Activated naive CD8-positive, alpha-beta T cell treated with anti-CD3 and anti-CD28 coated beads, Interleukin-2, amount 10 ng/mL, durations not matched to agents 7 days and 5 days (primary cell): ENCODE data around the gene FBXO21. TPM values are rescaled to one million over a fixed set of nuclear protein-coding genes. Genes with fewer than 3 reads are reported as not detected.
"Not testable (repeated sequence)": the region's sequence is repeated elsewhere in the genome, so short reads cannot be mapped to it uniquely, and the experiment has no call there.

Experiments
- ATAC-seq: fragments of 150-1000 bp; cut with Tn5 transposase; one replicate; pipeline ENCODE4 v1.10.0; 2021; ENCODE audit warnings: low read depth, moderate library complexity
- POLR2A ChIA-PET: fragments of 350-600 bp; sonication (Branson Sonifier 250); formaldehyde crosslinking; loops from one replicate; lab custom pipeline; 2021; ENCODE audit warnings: antibody characterized with exemption; lab: Charles Lee
- DNase-seq: peaks from one replicate; pipeline ENCODE4 v3.0.0; 2021
- H3K27ac Mint-ChIP-seq: one replicate; pipeline ENCODE4 v1.8.0; 2022; ENCODE audit warnings: mild to moderate bottlenecking, mixed read lengths
- H3K27me3 Mint-ChIP-seq: one replicate; pipeline ENCODE4 v1.8.0; 2022; ENCODE audit warnings: mild to moderate bottlenecking, moderate library complexity, mixed read lengths
- H3K36me3 Mint-ChIP-seq: one replicate; pipeline ENCODE4 v1.8.0; 2021; ENCODE audit warnings: mild to moderate bottlenecking, mixed read lengths
- H3K4me1 Mint-ChIP-seq: one replicate; pipeline ENCODE4 v1.8.0; 2021; ENCODE audit warnings: mixed read lengths
- H3K4me3 Mint-ChIP-seq: one replicate; pipeline ENCODE4 v1.8.0; 2022; ENCODE audit warnings: mild to moderate bottlenecking, moderate library complexity, mixed read lengths
- H3K9me3 Mint-ChIP-seq: one replicate; pipeline ENCODE4 v1.8.0; 2021; ENCODE audit warnings: mixed read lengths
- total RNA-seq, 2 experiments: library from RNA; stranded (reverse); gene quantifications; one replicate each; pipeline ENCODE4 v1.2.3, GENCODE V29; 2021

The FBXO21 gene
- total RNA-seq, 2 experiments from 2014 or later, result 27.4 to 36.2 TPM

DNA sequence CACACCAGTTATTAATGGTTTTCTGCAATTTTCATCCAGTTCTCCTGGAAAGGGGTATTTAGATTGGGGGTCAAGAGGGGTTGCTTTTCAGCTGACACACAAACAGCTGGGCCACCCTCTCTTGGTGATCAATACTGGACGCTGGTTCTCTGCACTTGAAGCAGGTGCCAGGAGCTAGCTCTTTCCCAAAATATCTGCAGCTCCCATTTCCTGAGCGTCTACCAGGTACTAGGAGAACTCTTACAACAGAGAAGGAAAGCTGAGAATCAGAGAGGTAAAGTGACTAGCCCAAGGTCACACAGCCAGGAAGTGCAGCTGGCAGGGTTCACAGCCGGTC, 92.3 kb downstream of the FBXO21 start:
- ATAC-seq, result no peak
- H3K4me1 Mint-ChIP-seq, result peaks cover 29% of the 10 kb centered on the region
- no peaks in the 10 kb centered on the region for H3K9me3 Mint-ChIP-seq
- DNase-seq, result no peak
- peak overlapping the region; percentile 83 for H3K4me3 Mint-ChIP-seq
- peak overlapping the region; percentile 69 for H3K27ac Mint-ChIP-seq
- peaks cover 11% of the 10 kb centered on the region for H3K36me3 Mint-ChIP-seq
- POLR2A ChIA-PET, result interaction anchor here (0.6 to 3.6 kb wide), 2 partner anchors 8 to 34 kb away, joined by 3 to 52 read pairs; no protein-coding TSS in a partner anchor
- H3K27me3 Mint-ChIP-seq, result peaks cover 27% of the 10 kb centered on the region

DNA sequence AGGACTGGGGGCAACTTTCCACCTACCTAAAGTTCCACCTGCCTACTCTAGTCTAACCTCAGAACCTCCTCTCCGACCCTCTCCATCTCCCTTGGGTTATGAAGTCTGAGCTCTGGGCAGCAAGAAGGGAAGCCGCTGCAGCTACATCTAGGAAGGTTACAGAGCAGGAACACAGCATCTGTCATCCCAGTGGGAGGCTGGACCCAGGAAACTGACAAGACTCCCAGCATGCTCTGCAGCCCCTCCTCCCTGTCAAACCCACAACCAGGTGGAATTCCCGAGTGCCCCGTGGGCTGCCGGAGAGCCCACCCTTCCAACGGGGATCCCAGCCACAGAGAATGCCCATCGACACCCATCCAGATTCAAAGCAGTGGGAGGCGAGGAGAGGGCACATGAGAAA, 93.1 kb downstream of the FBXO21 start:
- H3K4me3 Mint-ChIP-seq, result peak overlapping the region; percentile 83
- ATAC-seq, result no peak
- H3K4me1 Mint-ChIP-seq, result peaks cover 31% of the 10 kb centered on the region
- H3K36me3 Mint-ChIP-seq, result peaks cover 11% of the 10 kb centered on the region
- POLR2A ChIA-PET, result interaction anchor here (1.5 to 3.6 kb wide), 2 partner anchors 21 to 33 kb away, joined by 4 to 52 read pairs; no protein-coding TSS in a partner anchor
- H3K9me3 Mint-ChIP-seq, result no peaks in the 10 kb centered on the region
- H3K27me3 Mint-ChIP-seq, result peaks cover 23% of the 10 kb centered on the region
- H3K27ac Mint-ChIP-seq, result no peak overlapping the region
- no peak for DNase-seq

DNA sequence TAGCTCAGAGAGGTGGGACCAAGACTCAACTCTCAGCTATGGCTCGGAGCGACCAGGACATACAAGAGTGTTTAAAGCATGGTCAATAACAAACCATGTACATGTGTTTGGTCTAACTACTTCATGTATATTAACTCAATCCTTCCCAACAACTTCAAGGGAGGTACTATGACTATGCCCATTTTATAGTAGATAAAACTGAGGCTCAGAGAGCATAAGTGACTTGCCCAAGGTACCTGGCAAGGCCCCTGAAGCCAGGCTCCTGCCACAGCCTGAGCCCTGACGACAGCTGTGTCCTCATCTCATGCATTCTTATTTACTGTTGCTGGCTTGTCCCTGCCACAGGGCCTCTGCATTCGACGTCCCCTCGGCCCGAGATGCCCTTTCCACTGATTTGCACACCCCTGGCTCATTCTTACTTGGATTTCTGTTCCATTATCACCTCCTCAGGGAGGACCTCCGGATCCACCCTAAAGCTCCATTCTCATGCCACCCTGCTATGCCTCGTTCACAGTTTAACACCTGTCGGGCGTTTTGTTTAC, 93.7 kb downstream of the FBXO21 start:
- Mint-ChIP-seq H3K27ac (no peak overlapping the region), H3K4me1 (peaks cover 31% of the 10 kb centered on the region), H3K4me3 (no peak overlapping the region), H3K9me3 (no peaks in the 10 kb centered on the region), H3K27me3 (peaks cover 17% of the 10 kb centered on the region), H3K36me3 (peaks cover 13% of the 10 kb centered on the region)
- ATAC-seq (no peak), DNase-seq (no peak)
- POLR2A ChIA-PET, result interaction anchor here (0.8 to 1.5 kb wide), 2 partner anchors 20 to 33 kb away, joined by 4 read pairs; no protein-coding TSS in a partner anchor

DNA sequence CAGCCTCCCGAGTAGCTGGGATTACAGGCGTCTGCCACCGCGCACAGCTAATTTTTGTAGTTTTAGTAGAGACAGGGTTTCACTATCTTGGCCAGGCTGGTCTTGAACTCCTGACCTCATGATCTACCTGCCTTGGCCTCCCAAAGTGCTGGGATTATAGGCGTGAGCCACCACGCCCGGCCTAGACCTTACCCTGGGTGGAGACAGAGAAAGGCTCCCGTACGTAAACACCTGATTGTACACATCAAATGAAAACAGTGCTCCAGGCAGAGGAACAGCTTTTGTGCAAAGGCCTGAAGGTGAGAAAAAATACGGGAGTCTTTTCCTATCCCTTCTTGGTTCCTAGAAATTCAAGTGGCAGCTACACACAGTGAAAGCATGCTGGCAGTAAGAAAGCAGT, 95.1 kb downstream of the FBXO21 start:
- POLR2A ChIA-PET, result interaction anchor here (1.1 to 1.5 kb wide), 2 partner anchors 8 to 14 kb away, joined by 3 to 5 read pairs; no protein-coding TSS in a partner anchor

GRCh38 chr12:117093918-117094630, 96.2 kb downstream of the FBXO21 start:
- POLR2A ChIA-PET, result interaction anchor here (1.1 kb wide), 1 partner anchor 13 kb away, joined by 5 read pairs; no protein-coding TSS in a partner anchor
- Mint-ChIP-seq H3K4me3 (no peak overlapping the region), H3K9me3 (peaks cover 11% of the 10 kb centered on the region), H3K36me3 (peaks cover 24% of the 10 kb centered on the region), H3K4me1 (peaks cover 26% of the 10 kb centered on the region), H3K27me3 (peaks cover 4% of the 10 kb centered on the region), H3K27ac (no peak overlapping the region)
- DNase-seq, result no peak
- no peak for ATAC-seq

More for the DNA sequence above, 95.1 kb downstream of the FBXO21 start:
- not testable (repeated sequence) for H3K9me3 Mint-ChIP-seq, H3K27me3 Mint-ChIP-seq, H3K27ac Mint-ChIP-seq, DNase-seq, H3K4me3 Mint-ChIP-seq, ATAC-seq
- Mint-ChIP-seq H3K36me3 (peaks cover 14% of the 10 kb centered on the region), H3K4me1 (peaks cover 28% of the 10 kb centered on the region)

DNA sequence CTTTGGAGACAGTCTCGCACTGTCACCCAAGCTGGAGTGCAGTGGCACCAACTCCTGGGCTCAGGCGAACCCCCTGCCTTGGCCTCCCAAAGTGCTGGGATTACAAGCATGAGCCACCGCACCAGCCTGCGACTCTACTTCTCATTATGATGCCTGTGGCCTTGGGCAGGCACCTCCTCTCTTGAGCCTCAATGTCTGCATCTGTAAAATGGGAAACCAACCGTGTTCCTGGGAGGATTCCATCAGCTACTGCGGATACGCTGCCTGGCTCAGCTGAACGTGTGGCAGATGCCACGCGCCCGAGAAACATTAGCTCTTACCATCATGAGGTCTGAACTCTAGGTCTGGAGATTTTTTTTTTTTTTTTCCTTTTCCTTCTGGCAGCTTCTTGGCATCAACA, 96.8 kb downstream of the FBXO21 start:
- H3K4me1 Mint-ChIP-seq, result peaks cover 26% of the 10 kb centered on the region
- no peak for ATAC-seq
- peaks cover 25% of the 10 kb centered on the region for H3K36me3 Mint-ChIP-seq
- no peak for DNase-seq
- H3K9me3 Mint-ChIP-seq, result peaks cover 11% of the 10 kb centered on the region
- H3K27ac Mint-ChIP-seq, result no peak overlapping the region
- POLR2A ChIA-PET, result interaction anchor here (0.8 kb wide), 1 partner anchor 21 kb away, joined by 3 read pairs; no protein-coding TSS in a partner anchor
- no peak overlapping the region for H3K4me3 Mint-ChIP-seq
- peaks cover 6% of the 10 kb centered on the region for H3K27me3 Mint-ChIP-seq

- H3K27ac Mint-ChIP-seq, result no peak overlapping the region
- H3K4me1 Mint-ChIP-seq, result peaks cover 24% of the 10 kb centered on the region
- H3K36me3 Mint-ChIP-seq, result peaks cover 25% of the 10 kb centered on the region
- peaks cover 11% of the 10 kb centered on the region for H3K9me3 Mint-ChIP-seq
- ATAC-seq, result no peak
- peaks cover 4% of the 10 kb centered on the region for H3K27me3 Mint-ChIP-seq
- POLR2A ChIA-PET, result interaction anchor here (0.8 kb wide), 1 partner anchor 20 kb away, joined by 3 read pairs; no protein-coding TSS in a partner anchor
- no peak for DNase-seq
- H3K4me3 Mint-ChIP-seq, result no peak overlapping the region
Measured at GRCh38 chr12:117092886-117093285, 97.4 kb downstream of the FBXO21 start.

- no peak overlapping the region for H3K4me3 Mint-ChIP-seq
- ATAC-seq (no peak), DNase-seq (no peak)
- H3K9me3 Mint-ChIP-seq, result peaks cover 11% of the 10 kb centered on the region
- H3K4me1 Mint-ChIP-seq, result peaks cover 19% of the 10 kb centered on the region
- peaks cover 25% of the 10 kb centered on the region for H3K36me3 Mint-ChIP-seq
- POLR2A ChIA-PET, result no interaction called here
- peaks cover 4% of the 10 kb centered on the region for H3K27me3 Mint-ChIP-seq
- no peak overlapping the region for H3K27ac Mint-ChIP-seq
Measured at GRCh38 chr12:117092511-117092780, 97.8 kb downstream of the FBXO21 start.

Other genes with a start within 250 kb of the FBXO21 start
- 10 to 100 TPM; 47.0 to 57.2 TPM for gene TESC, start 91.1 kb downstream of the FBXO21 start, total RNA-seq
- not detected for gene NOS1, start 171.2 kb upstream of the FBXO21 start, total RNA-seq